ENCODE data around the gene GRIP1. TPM values are rescaled to one million over a fixed set of nuclear protein-coding genes. Genes with fewer than 3 reads are reported as not detected.
A peak's percentile ranks its signal among the peaks of the same experiment; 100 is the strongest.

GRIP1 gene
- total RNA-seq, 1 experiment from 2014 or later = 22.5 TPM

GRCh38 chr12:66688846-66689439 lies 10.1 kb upstream of the GRIP1 start:
- Mint-ChIP-seq H3K27ac (peak overlapping the region; percentile 81), H3K27me3 (ENCODE audit: low read depth) (no peaks in the 10 kb centered on the region), H3K4me1 (peaks cover 66% of the 10 kb centered on the region), H3K4me3 (no peak overlapping the region), H3K9me3 (no peaks in the 10 kb centered on the region), H3K36me3 (no peaks in the 10 kb centered on the region)
- ChIA-PET POLR2A (no interaction called here), CTCF (interaction anchor here (0.6 to 1.5 kb wide), 4 partner anchors 10 to 329 kb away, joined by 3 to 6 read pairs (median 4); no protein-coding TSS in a partner anchor)
- TF ChIP-seq CREM (CRISPR knock-in tag; IDR thresholded peaks at IDR 0.05) (no peak), ZNF232 (CRISPR knock-in tag; IDR thresholded peaks at IDR 0.05) (0 out of 2 replicates have a peak, but pooled peaks have one; percentile 25), CTCF (IDR thresholded peaks at IDR 0.05) (peak; percentile 34; the same call in 1 of the 2 replicates), USF1 (CRISPR knock-in tag; IDR thresholded peaks at IDR 0.05) (no peak), NR1H2 (CRISPR knock-in tag; IDR thresholded peaks at IDR 0.05) (no peak), ZNF671 (CRISPR knock-in tag; IDR thresholded peaks at IDR 0.05) (no peak), EMX1 (CRISPR knock-in tag; IDR thresholded peaks at IDR 0.05) (no peak), SP1 (CRISPR knock-in tag; conservative IDR thresholded peaks at IDR 0.05) (no peak), OVOL2 (CRISPR knock-in tag; IDR thresholded peaks at IDR 0.05; ENCODE audit: borderline replicate concordance) (no peak)
- ATAC-seq = peak; percentile 97
- DNase-seq (ENCODE audit: low spot score) = peak; percentile 82

- Mint-ChIP-seq H3K36me3 (no peaks in the 10 kb centered on the region), H3K27ac (no peak overlapping the region), H3K9me3 (no peaks in the 10 kb centered on the region), H3K4me1 (peaks cover 67% of the 10 kb centered on the region), H3K4me3 (no peak overlapping the region), H3K27me3 (ENCODE audit: low read depth) (no peaks in the 10 kb centered on the region)
- CTCF ChIA-PET = interaction anchor here (0.8 to 1.7 kb wide), 4 partner anchors 14 to 334 kb away, joined by 3 to 5 read pairs (median 4); no protein-coding TSS in a partner anchor
- TF ChIP-seq NFE2L1 (CRISPR knock-in tag; IDR thresholded peaks at IDR 0.05) = no peak
- TF ChIP-seq CREM (CRISPR knock-in tag; IDR thresholded peaks at IDR 0.05) = no peak
- TF ChIP-seq ATF1 (CRISPR knock-in tag; IDR thresholded peaks at IDR 0.05) = no peak
- no peak for TF ChIP-seq IRF1 (CRISPR knock-in tag; IDR thresholded peaks at IDR 0.05)
- no peak for TF ChIP-seq PREB (CRISPR knock-in tag; IDR thresholded peaks at IDR 0.05; ENCODE audit: borderline replicate concordance)
- TF ChIP-seq E2F4 (CRISPR knock-in tag; IDR thresholded peaks at IDR 0.05; ENCODE audit: borderline replicate concordance, low read depth) = no peak
- TF ChIP-seq CDX4 (CRISPR knock-in tag; IDR thresholded peaks at IDR 0.05; ENCODE audit: borderline replicate concordance) = no peak
- no peak for TF ChIP-seq JAZF1 (CRISPR knock-in tag; IDR thresholded peaks at IDR 0.05)
- TF ChIP-seq FOXP1 (CRISPR knock-in tag; IDR thresholded peaks at IDR 0.05; ENCODE audit: borderline replicate concordance) = no peak
- no peak for TF ChIP-seq ATF2 (CRISPR knock-in tag; IDR thresholded peaks at IDR 0.05; ENCODE audit: borderline replicate concordance, low read depth)
- ATAC-seq (no peak), DNase-seq (ENCODE audit: low spot score) (no peak)
- POLR2A ChIA-PET = no interaction called here
Measured at GRCh38 chr12:66684222-66684621, 5.3 kb upstream of the GRIP1 start.

Data from WTC11 (cell line).